GM12872 (cell line): ENCODE data around the gene ZYG11A.

Experiments used
- TF ChIP-seq, protein P1 (sequence below): IDR thresholded peaks from 3 replicates; pipeline ENCODE4 v1.5.1; 2011; ENCODE audit warnings: low read depth, mild to moderate bottlenecking, low read length, moderate library complexity; ENCODE audit not compliant: insufficient read depth

Gene ZYG11A

DNA sequence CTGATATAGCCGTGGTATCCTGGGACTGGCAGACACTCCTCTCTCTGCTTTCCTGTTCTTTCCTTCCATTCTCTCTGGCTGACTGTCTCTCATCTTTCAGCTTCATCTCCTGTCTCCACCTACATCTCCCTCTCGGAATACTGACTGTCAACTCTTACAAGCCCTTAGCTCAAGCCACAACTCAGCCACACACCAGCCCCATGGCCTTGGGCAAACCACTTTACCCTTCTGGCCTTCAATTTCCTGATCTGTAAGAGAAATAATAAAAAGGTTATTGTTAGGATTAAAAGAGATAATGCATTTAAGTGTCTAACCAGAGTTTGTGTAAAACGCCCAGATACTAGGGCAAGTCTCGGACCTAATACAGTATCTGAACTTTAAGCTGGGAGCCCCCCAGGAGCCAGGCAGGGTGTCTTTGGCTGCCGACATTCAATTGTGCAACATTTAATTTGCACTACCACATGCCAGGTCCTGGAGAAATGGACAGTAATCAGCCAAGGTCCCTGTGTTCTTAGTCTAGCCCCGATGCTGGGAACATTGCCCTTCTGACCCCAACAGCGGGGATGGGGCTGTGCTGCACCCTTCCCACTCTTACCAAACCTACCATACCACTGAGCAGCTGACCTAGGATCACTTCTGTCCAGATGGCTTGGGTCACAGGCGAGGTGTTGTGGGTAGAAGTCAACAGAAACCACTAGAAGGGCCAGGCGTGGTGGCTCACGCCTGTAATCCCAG is 73.8 kb downstream of the ZYG11A start:
- TF ChIP-seq, protein P1, sequence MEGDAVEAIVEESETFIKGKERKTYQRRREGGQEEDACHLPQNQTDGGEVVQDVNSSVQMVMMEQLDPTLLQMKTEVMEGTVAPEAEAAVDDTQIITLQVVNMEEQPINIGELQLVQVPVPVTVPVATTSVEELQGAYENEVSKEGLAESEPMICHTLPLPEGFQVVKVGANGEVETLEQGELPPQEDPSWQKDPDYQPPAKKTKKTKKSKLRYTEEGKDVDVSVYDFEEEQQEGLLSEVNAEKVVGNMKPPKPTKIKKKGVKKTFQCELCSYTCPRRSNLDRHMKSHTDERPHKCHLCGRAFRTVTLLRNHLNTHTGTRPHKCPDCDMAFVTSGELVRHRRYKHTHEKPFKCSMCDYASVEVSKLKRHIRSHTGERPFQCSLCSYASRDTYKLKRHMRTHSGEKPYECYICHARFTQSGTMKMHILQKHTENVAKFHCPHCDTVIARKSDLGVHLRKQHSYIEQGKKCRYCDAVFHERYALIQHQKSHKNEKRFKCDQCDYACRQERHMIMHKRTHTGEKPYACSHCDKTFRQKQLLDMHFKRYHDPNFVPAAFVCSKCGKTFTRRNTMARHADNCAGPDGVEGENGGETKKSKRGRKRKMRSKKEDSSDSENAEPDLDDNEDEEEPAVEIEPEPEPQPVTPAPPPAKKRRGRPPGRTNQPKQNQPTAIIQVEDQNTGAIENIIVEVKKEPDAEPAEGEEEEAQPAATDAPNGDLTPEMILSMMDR, result no peak

DNA sequence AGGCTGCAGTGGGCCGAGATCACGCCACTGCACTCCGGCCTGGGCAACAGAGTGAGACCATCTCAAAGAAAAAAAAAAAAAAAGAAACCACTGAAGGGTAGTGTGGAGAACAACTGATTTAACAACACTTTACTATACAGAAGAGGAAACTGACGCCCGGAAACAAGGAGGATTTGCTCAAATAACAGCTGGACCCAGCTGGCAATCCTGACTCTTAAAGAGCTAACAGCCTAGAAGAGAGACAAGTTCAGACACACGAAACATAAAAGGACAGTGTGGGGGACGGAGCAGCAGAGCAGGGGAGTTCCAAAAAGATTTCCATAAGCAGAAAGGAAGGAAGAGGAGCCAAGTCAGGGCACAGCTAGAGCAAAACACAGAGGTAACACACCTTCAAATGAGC is 74.6 kb downstream of the ZYG11A start:
- TF ChIP-seq, protein P1, result no peak

DNA sequence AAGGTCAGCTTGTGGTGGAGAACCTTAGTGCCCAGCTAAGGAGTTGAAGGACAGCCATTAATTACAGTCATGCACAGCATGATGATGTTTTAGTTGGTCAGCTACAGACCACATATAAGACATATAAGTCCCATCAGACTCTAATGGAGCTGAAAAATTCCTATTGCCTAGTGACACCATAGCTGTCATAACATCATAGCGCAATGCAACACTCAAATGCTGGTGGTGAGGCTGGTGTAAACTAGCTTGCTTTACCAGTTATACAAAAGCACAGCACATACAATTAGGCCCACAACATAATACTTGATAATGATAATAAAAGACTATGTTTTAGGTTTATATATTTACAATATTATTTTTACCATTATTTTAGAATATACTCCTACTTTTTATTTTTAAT is 75.0 kb downstream of the ZYG11A start:
- TF ChIP-seq, protein P1, result no peak

DNA sequence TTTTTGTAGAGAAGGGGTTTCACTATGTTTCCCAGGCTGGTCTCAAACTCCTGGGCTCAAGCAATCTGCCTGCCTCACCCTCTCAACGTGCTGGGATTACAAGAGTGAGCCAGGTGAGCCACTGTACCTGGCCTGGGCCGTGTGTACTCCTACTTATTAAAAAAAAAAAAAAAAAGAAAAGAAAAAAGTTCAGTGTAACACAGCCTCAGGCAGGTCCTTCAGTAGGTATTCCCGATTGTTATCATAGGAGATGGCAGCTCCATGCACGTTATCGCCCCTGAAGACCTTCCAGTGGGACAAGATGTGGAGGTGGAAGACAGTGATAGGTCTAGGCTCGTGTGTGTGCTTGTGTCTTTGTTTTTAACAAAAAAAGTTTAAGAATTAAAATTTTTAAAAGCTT is 75.6 kb downstream of the ZYG11A start:
- TF ChIP-seq, protein P1, result no peak

DNA sequence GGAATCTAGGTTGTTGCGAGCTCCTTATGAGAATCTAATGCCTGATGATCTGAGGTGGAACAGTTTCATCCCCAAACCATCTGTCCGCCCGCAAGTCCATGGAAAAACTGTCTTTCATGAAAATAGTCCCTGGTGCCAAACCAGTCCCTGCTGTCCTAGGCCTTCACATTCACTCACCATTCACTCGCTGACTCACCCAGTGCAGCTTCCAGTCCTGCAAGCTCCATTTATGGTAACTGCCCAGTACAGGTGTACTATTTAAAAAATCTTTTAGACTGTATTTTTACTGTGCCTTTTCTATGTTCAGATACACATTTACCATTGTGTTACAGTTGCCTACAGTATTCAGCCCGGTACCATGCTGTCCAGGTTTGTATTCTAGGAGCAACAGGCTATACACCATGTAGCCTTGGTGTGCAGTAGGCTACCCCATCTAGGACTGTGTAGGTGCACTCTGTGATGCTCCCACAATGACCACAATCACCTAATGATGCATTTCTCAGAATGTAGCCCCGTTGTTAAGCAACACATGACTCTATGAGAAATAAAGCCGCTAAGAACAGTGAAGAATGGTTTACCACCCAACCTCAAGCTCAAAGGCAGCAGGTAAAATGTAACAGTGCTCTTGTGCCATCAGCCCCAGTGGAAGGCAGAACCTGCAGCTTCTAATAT is 76.6 kb downstream of the ZYG11A start:
- TF ChIP-seq, protein P1, result no peak

DNA sequence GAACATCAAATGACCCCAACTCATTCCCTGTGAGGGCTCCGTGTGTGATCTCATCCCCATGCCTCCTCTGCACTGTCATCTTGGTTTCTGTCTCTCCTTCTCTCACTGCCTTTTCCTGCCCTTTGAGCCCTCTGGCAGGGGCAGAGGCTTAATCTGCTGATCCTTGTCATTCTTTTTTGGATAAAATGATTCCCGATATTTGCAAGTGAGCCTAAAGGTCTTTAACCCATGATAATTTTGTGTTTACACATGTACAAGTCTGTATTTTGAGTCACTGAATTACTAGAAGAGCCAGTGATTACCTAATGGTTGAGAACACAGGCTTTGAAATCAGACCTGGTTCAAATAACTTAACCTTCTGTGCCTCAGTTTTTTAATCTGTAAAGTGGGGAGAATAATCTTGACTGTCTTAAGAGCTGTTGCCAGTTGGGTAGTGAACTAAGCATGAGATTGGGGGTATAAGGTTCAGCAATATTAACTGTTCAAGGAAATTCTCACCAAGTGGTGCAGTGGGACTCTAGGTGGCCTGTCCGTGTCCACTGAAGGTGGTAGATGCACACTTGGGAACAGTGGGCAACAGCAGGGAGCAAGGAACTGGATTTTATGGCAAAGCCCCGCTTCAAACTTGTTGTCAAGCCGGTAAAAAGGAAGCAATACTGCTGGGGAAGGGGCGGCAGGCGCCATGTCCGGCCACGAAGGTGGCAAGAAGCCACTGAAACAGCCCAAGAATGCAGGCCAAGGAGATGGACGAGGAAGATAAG is 77.3 kb downstream of the ZYG11A start:
- TF ChIP-seq, protein P1, result no peak

DNA sequence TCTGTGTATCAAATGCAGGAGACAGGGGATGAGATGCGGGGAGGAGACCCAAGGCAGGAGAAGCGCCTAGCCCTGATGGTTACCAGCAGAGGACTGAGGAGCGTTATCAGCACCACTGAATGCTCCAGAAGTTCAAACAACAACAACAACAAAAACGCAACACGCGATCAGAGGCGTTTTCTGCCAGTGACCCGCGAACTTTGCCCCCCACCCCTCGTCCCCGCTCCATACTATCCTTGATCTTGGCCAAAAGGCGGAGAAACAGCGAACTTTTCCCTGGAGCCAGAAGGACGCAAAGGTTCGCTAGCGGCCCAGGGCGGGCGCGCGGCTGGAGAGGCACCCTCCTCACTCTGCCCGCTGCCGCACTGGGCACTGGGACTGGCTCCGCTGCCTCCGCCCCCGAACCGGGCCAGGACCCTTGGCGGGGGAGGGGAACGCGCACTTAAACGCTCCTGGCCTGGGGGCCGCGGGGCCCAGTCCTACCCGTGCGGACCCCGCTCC is 78.3 kb downstream of the ZYG11A start:
- TF ChIP-seq, protein P1, result no peak
